Stimulated activated CD4-positive, alpha-beta T cell treated with anti-CD3 and anti-CD28 coated beads, Interleukin-4, amount 100 ng/mL, for 48 hours (primary cell): Measurements from ENCODE around the gene ZNF121.
"Not testable (repeated sequence)": the region's sequence is repeated elsewhere in the genome, so short reads cannot be mapped to it uniquely, and the experiment has no call there.

Experiments
- DNase-seq, 2 donors: peaks; one replicate each; pipeline ENCODE4 v3.0.0-alpha.2; 2020; ENCODE audit warnings: low read depth in 2 of 2

The ZNF121 gene

GRCh38 chr19:9584073-9584833, at the start of gene ZNF121:
Gene ZNF121, minus strand, starts transcription at chr19:9584504. Its CDS starts 16,407 bp downstream, at chr19:9568097.
- DNase-seq, result peak; percentile 81 to 82

- DNase-seq, result no peak
Measured at GRCh38 chr19:9627856-9628255, 43.6 kb upstream of the ZNF121 start.

GRCh38 chr19:9622531-9622930, 38.2 kb upstream of the ZNF121 start:
- DNase-seq, result no peak

GRCh38 chr19:9621156-9622037, 37.1 kb upstream of the ZNF121 start, which contains the start of gene ZNF561:
Gene ZNF561, minus strand, starts transcription at chr19:9621232. Its CDS starts 1,776 bp downstream, at chr19:9619456.
- DNase-seq, result peak; percentile 78 to 80

GRCh38 chr19:9620842-9621155, 36.5 kb upstream of the ZNF121 start:
- no peak for DNase-seq

GRCh38 chr19:9615844-9616243, 31.5 kb upstream of the ZNF121 start:
- no peak for DNase-seq

- DNase-seq, result no peak
Measured at GRCh38 chr19:9610484-9611113, 26.3 kb upstream of the ZNF121 start.

- DNase-seq, result no peak
Measured at GRCh38 chr19:9608912-9609311, 24.6 kb upstream of the ZNF121 start.

GRCh38 chr19:9597027-9597426, 12.7 kb upstream of the ZNF121 start:
- no peak for DNase-seq

- peak; percentile 62 to 71 for DNase-seq
Measured at GRCh38 chr19:9586764-9587163, 2.5 kb upstream of the ZNF121 start.

- not testable (repeated sequence) for DNase-seq
Measured at GRCh38 chr19:9582081-9582725, 2.1 kb downstream of the ZNF121 start.

- no peak for DNase-seq
Measured at GRCh38 chr19:9580728-9581127, 3.6 kb downstream of the ZNF121 start.

GRCh38 chr19:9570255-9570654, 14.0 kb downstream of the ZNF121 start:
- no peak for DNase-seq

- DNase-seq, result no peak
Measured at GRCh38 chr19:9566729-9567128, 17.6 kb downstream of the ZNF121 start.

- no peak for DNase-seq
Measured at GRCh38 chr19:9565900-9566705, 18.2 kb downstream of the ZNF121 start.

GRCh38 chr19:9552536-9553274, 31.6 kb downstream of the ZNF121 start:
- DNase-seq, result no peak

- DNase-seq, result no peak
Measured at GRCh38 chr19:9547870-9548269, 36.4 kb downstream of the ZNF121 start.

GRCh38 chr19:9541281-9541680, 43.0 kb downstream of the ZNF121 start:
- not testable (repeated sequence) for DNase-seq

GRCh38 chr19:9539921-9540320, 44.4 kb downstream of the ZNF121 start:
- not testable (repeated sequence) for DNase-seq

GRCh38 chr19:9539201-9539600, 45.1 kb downstream of the ZNF121 start:
- DNase-seq, result not testable (repeated sequence)
